Thyroid gland (tissue), 4 donors: ENCODE data around the gene CCDC136. TPM values are rescaled to one million over a fixed set of nuclear protein-coding genes. Genes with fewer than 3 reads are reported as not detected.

Experiments
- DNase-seq, 2 donors: peaks; one replicate each; pipeline ENCODE4 v3.0.0-alpha.2; 2019
- H3K27ac ChIP-seq, 3 donors: fragments of 200-600 bp; sonication (generic); 1 replicate in 2 of 3; 2 replicates in 1 of 3; pipeline ENCODE4 v1.5.1; 2016 to 2019; ENCODE audit warnings: mild to moderate bottlenecking in 1 of 3, moderate library complexity in 1 of 3
- H3K27me3 ChIP-seq: fragments of 200-600 bp; sonication (generic); one replicate; pipeline ENCODE4 v1.5.1; 2019
- H3K36me3 ChIP-seq, 2 donors: fragments of 200-600 bp; sonication (generic); one replicate each; pipeline ENCODE4 v1.5.1; 2016 to 2019
- H3K4me1 ChIP-seq, 2 donors: fragments of 200-600 bp; sonication (generic); one replicate each; pipeline ENCODE4 v1.5.1; 2017 to 2019
- H3K4me3 ChIP-seq, 3 donors: fragments of 200-600 bp; sonication (generic); replicated peaks in 1 of 3; 1 replicate in 2 of 3; 2 replicates in 1 of 3; pipeline ENCODE4 v1.5.1; 2016; ENCODE audit warnings: mild to moderate bottlenecking in 1 of 3
- H3K9me3 ChIP-seq: fragments of 200-600 bp; sonication (generic); one replicate; pipeline ENCODE4 v1.5.1; 2017
- POLR2A ChIP-seq, 2 donors: fragments of 450-650 bp; IDR thresholded peaks; one replicate each; pipeline ENCODE4 v1.6.1; 2017; ENCODE audit warnings: antibody characterized with exemption in 2 of 2, mild to moderate bottlenecking in 2 of 2, moderate library complexity in 1 of 2
- WGBS, 2 donors: methylation state at CpG; one replicate each; pipeline ENCODE4 v1.1.5; 2017; 5-methylcytosine and 5-hydroxymethylcytosine counted together
- intact Hi-C: fragments of 100-400 bp; cut with DNase I; formaldehyde crosslinking; loops from one replicate; pipeline ENCODE4 v1.15.1; 2023
- total RNA-seq, 4 donors: library from RNA; depleted of rRNA; stranded (reverse); fragments of >200 nt; gene quantifications; one replicate each; pipeline ENCODE4 v1.2.3, GENCODE V29; 2016
- TF ChIP-seq, protein P1 (sequence below), 6 experiments: fragments of 200-600 bp in 3 of 6; fragments of 450-650 bp in 3 of 6; sonication (generic) in 3 of 6; IDR thresholded peaks; one replicate each; pipeline ENCODE4 v1.5.1; 2016 to 2019; ENCODE audit warnings: antibody characterized with exemption in 6 of 6, mild to moderate bottlenecking in 2 of 6, inconsistent platforms in 1 of 6, moderate library complexity in 1 of 6

Gene CCDC136
- total RNA-seq, 4 donors from 2014 or later = 4.4 to 4.9 (median 4.6) TPM

DNA sequence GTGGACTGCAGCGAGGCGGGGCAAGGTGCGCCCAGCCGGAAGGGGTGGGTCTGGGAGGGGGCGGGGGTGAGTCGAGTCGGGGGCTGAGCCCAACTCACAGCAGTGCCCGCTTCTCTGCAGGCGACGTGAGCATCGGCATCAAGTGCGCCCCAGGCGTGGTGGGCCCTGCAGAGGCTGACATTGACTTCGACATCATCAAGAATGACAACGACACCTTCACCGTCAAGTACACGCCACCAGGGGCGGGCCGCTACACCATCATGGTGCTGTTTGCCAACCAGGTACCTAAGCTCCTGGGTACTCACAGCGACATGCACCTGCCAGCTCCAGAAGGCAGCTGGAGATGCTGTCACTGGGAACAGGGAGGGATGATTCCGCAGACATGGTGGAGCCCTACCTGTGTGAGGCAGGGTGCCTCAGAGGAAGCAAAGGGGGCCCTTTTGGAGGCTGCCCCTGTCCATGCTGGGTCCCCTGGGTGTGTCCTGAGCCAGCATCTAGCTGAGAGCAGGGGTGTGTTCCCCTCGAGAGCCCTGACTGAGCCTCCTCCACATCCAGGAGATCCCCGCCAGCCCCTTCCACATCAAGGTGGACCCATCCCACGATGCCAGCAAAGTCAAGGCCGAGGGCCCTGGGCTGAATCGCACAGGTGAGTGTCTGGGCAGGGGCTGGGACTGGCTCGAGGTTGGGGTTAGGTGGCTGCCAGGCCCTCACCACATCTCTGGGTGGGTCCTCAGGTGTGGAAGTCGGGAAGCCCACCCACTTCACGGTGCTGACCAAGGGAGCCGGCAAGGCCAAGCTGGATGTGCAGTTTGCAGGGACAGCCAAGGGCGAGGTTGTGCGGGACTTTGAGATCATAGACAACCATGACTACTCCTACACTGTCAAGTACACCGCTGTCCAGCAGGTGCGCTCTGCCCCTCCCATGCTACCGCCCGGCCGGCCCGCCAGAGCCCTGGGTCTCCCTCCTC, 51.2 kb downstream of the CCDC136 start:
- no peak for TF ChIP-seq POLR2A (IDR thresholded peaks at IDR 0.05)
- TF ChIP-seq, protein P1, sequence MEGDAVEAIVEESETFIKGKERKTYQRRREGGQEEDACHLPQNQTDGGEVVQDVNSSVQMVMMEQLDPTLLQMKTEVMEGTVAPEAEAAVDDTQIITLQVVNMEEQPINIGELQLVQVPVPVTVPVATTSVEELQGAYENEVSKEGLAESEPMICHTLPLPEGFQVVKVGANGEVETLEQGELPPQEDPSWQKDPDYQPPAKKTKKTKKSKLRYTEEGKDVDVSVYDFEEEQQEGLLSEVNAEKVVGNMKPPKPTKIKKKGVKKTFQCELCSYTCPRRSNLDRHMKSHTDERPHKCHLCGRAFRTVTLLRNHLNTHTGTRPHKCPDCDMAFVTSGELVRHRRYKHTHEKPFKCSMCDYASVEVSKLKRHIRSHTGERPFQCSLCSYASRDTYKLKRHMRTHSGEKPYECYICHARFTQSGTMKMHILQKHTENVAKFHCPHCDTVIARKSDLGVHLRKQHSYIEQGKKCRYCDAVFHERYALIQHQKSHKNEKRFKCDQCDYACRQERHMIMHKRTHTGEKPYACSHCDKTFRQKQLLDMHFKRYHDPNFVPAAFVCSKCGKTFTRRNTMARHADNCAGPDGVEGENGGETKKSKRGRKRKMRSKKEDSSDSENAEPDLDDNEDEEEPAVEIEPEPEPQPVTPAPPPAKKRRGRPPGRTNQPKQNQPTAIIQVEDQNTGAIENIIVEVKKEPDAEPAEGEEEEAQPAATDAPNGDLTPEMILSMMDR (IDR thresholded peaks at IDR 0.05) = no peak
- intact Hi-C loops = no loop called here
- Histone ChIP-seq H3K4me3 (no peak overlapping the region), H3K27ac (no peak overlapping the region), H3K27me3 (no peaks in the 10 kb centered on the region), H3K4me1 (no peaks in the 10 kb centered on the region), H3K9me3 (no peaks in the 10 kb centered on the region), H3K36me3 (no peaks in the 10 kb centered on the region)
- DNase-seq = no peak
- WGBS, 2 donors = 95 to 96% methylated on average over 29 to 38 of the region's 38 CpGs

DNA sequence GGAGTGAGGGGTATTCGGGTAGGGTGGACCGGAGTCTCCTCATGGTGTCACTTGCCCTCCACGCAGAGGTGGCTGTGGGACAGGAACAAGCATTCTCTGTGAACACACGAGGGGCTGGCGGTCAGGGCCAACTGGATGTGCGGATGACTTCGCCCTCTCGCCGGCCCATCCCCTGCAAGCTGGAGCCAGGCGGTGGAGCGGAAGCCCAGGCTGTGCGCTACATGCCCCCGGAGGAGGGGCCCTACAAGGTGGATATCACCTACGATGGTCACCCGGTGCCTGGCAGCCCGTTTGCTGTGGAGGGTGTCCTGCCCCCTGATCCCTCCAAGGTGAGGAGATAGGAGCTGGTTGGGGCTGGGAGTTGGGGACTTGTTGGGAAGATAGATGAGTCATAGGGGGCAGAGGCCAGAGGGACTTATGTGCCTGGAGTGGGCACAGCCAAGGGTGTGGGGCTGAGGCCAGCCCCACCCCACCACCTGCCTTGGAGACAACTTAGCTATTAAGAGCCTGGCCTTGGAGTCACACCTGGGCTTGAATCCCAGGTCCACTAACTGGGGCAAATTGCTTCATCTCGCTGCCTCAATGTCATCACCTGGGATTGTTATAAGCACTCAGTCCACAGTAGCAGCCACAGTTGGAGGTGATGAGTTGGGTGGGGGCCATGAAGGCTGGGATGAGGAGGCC, 52.3 kb downstream of the CCDC136 start:
- DNase-seq = no peak
- H3K9me3 ChIP-seq = no peaks in the 10 kb centered on the region
- H3K27ac ChIP-seq = no peak overlapping the region
- H3K4me3 ChIP-seq = no peak overlapping the region
- TF ChIP-seq, protein P1 (IDR thresholded peaks at IDR 0.05) = no peak
- no peak for TF ChIP-seq POLR2A (IDR thresholded peaks at IDR 0.05)
- no peaks in the 10 kb centered on the region for H3K4me1 ChIP-seq
- H3K36me3 ChIP-seq = no peaks in the 10 kb centered on the region
- WGBS, 2 donors = 89 to 97% methylated on average over 7 to 11 of the region's 17 CpGs
- intact Hi-C loops = no loop called here
- no peaks in the 10 kb centered on the region for H3K27me3 ChIP-seq

DNA sequence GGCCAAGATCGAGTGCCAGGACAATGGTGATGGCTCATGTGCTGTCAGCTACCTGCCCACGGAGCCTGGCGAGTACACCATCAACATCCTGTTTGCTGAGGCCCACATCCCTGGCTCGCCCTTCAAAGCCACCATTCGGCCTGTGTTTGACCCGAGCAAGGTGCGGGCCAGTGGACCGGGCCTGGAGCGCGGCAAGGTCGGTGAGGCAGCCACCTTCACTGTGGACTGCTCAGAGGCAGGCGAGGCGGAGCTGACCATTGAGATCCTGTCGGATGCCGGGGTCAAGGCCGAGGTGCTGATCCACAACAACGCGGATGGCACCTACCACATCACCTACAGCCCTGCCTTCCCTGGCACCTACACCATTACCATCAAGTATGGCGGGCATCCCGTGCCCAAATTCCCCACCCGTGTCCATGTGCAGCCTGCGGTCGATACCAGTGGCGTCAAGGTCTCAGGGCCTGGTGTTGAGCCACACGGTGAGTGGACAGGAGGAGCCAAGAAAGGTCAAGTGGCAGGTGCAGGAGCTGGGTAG, 53.1 kb downstream of the CCDC136 start:
- intact Hi-C loops = no loop called here
- 91 to 92% methylated on average over 19 to 25 of the region's 25 CpGs for WGBS, 2 donors
- DNase-seq = no peak
- no peaks in the 10 kb centered on the region for H3K4me1 ChIP-seq
- no peak overlapping the region for H3K27ac ChIP-seq
- H3K9me3 ChIP-seq = no peaks in the 10 kb centered on the region
- no peaks in the 10 kb centered on the region for H3K36me3 ChIP-seq
- no peaks in the 10 kb centered on the region for H3K27me3 ChIP-seq
- H3K4me3 ChIP-seq = no peak overlapping the region
- TF ChIP-seq, protein P1 (IDR thresholded peaks at IDR 0.05) = no peak
- no peak for TF ChIP-seq POLR2A (IDR thresholded peaks at IDR 0.05)

DNA sequence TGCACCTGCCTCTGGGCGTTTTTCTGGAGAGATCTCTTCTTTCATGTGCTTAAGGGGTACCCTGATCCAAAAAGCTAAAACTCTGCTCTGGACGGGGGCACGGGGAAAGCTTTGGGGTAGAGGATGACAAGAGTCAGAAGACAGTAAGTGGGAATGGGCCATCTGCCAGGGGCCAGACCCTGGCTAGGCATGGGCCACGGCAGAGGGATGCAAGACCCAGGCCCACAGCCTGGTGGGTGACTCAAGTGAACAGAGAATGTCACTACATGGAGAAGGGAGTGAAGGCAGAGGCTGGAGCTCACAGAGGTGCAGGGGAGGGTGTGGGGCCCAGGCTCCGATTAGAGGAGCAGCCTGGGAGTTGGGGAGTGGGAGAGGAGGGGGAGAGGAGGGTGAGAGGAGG, 53.7 kb downstream of the CCDC136 start:
- 85 to 92% methylated on average over 5 of the region's 5 CpGs for WGBS, 2 donors
- intact Hi-C loops = no loop called here
- DNase-seq = no peak

DNA sequence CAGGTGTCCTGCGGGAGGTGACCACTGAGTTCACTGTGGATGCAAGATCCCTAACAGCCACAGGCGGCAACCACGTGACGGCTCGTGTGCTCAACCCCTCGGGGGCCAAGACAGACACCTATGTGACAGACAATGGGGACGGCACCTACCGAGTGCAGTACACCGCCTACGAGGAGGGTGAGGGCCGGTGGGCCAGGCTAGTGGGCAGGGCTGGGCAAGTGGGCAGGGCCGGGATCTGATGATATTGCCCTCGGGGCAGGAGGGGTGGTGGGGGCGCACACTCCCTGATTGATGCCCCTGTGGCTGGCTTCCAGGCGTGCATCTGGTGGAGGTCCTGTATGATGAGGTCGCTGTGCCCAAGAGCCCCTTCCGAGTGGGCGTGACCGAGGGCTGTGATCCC, 54.2 kb downstream of the CCDC136 start:
- no peaks in the 10 kb centered on the region for H3K36me3 ChIP-seq
- TF ChIP-seq, protein P1 (IDR thresholded peaks at IDR 0.05) = no peak
- TF ChIP-seq POLR2A (IDR thresholded peaks at IDR 0.05) = no peak
- no peak overlapping the region for H3K27ac ChIP-seq
- intact Hi-C loops = no loop called here
- H3K4me1 ChIP-seq = no peaks in the 10 kb centered on the region
- no peak for DNase-seq
- 90 to 91% methylated on average over 10 to 16 of the region's 19 CpGs for WGBS, 2 donors
- H3K27me3 ChIP-seq = no peaks in the 10 kb centered on the region
- no peak overlapping the region for H3K4me3 ChIP-seq
- H3K9me3 ChIP-seq = no peaks in the 10 kb centered on the region

More for the DNA sequence above, 53.7 kb downstream of the CCDC136 start:
- Histone ChIP-seq H3K36me3 (no peaks in the 10 kb centered on the region), H3K27me3 (no peaks in the 10 kb centered on the region), H3K27ac (no peak overlapping the region), H3K4me3 (no peak overlapping the region), H3K9me3 (no peaks in the 10 kb centered on the region), H3K4me1 (no peaks in the 10 kb centered on the region)
- no peak for TF ChIP-seq POLR2A (IDR thresholded peaks at IDR 0.05)
